GM23338 (cell line): Measurements from ENCODE around the gene MFRP. TPM values are rescaled to one million over a fixed set of nuclear protein-coding genes. Genes with fewer than 3 reads are reported as not detected.

ENCODE experiments used
- ATAC-seq: fragments of 200-7000 bp; cut with Tn5 transposase; 3 replicates; pipeline ENCODE4 v1.9.1; 2020
- DNase-seq: peaks from one replicate; pipeline ENCODE4 v3.0.0-alpha.2; 2015; ENCODE audit warnings: low spot score
- H2AFZ ChIP-seq: fragments of 200-600 bp; sonication (generic); 2 replicates; pipeline ENCODE4 v1.8.0; 2016; ENCODE audit warnings: antibody characterized with exemption, mild to moderate bottlenecking, moderate library complexity
- H3F3A ChIP-seq: fragments of 200-600 bp; sonication (generic); replicated peaks from 2 replicates; pipeline ENCODE4 v1.8.0; 2017; ENCODE audit warnings: antibody characterized with exemption, mixed run types, low read depth
- H3K27ac ChIP-seq: fragments of 200-600 bp; sonication (generic); 2 replicates; pipeline ENCODE4 v1.6.1; 2016; ENCODE audit warnings: low read depth
- H3K27me3 ChIP-seq: fragments of 200-600 bp; sonication (generic); 2 replicates; pipeline ENCODE4 v1.8.0; 2016; ENCODE audit warnings: mild to moderate bottlenecking, mixed run types, moderate library complexity; ENCODE audit not compliant: insufficient read depth
- H3K36me3 ChIP-seq: fragments of 200-600 bp; sonication (generic); 2 replicates; pipeline ENCODE4 v1.8.0; 2016; ENCODE audit warnings: mild to moderate bottlenecking; ENCODE audit not compliant: insufficient read depth
- H3K4me1 ChIP-seq: fragments of 200-600 bp; sonication (generic); 2 replicates; pipeline ENCODE4 v1.8.0; 2016; ENCODE audit warnings: mild to moderate bottlenecking, moderate library complexity; ENCODE audit not compliant: insufficient read depth
- H3K4me2 ChIP-seq: fragments of 200-600 bp; sonication (generic); 2 replicates; pipeline ENCODE4 v1.7.1; 2017; ENCODE audit warnings: mixed run types
- H3K4me3 ChIP-seq: fragments of 200-600 bp; sonication (generic); 2 replicates; pipeline ENCODE4 v1.6.1; 2016; ENCODE audit warnings: mixed run types
- H3K79me2 ChIP-seq: fragments of 200-600 bp; sonication (generic); replicated peaks from 2 replicates; pipeline ENCODE4 v1.8.0; 2017; ENCODE audit warnings: mild to moderate bottlenecking; ENCODE audit not compliant: insufficient read depth
- H3K9me2 ChIP-seq: fragments of 200-600 bp; sonication (generic); 2 replicates; pipeline ENCODE4 v1.8.0; 2017; ENCODE audit not compliant: insufficient read depth
- H4K20me1 ChIP-seq: fragments of 200-600 bp; sonication (generic); replicated peaks from 2 replicates; pipeline ENCODE4 v1.8.0; 2017; ENCODE audit warnings: mild to moderate bottlenecking; ENCODE audit not compliant: insufficient read depth
- H3K27ac Mint-ChIP-seq: 2 replicates; pipeline ENCODE4 v1.8.0; 2020; ENCODE audit warnings: inconsistent platforms, mild to moderate bottlenecking, moderate library complexity, mixed read lengths
- H3K27me3 Mint-ChIP-seq: 3 replicates; pipeline ENCODE4 v1.8.0; 2022; ENCODE audit warnings: low read depth, mild to moderate bottlenecking, moderate library complexity, mixed read lengths, inconsistent platforms; ENCODE audit not compliant: insufficient read depth, poor library complexity
- H3K36me3 Mint-ChIP-seq: 3 replicates; pipeline ENCODE4 v1.8.0; 2021; ENCODE audit warnings: low read depth, mild to moderate bottlenecking, inconsistent platforms, moderate library complexity, mixed read lengths
- H3K4me1 Mint-ChIP-seq: 3 replicates; pipeline ENCODE4 v1.8.0; 2020; ENCODE audit warnings: mild to moderate bottlenecking, inconsistent platforms, mixed read lengths
- H3K4me3 Mint-ChIP-seq: 3 replicates; pipeline ENCODE4 v1.8.0; 2021; ENCODE audit warnings: moderate library complexity, mild to moderate bottlenecking, inconsistent platforms, mixed read lengths
- H3K9me3 Mint-ChIP-seq: 3 replicates; pipeline ENCODE4 v1.8.0; 2020; ENCODE audit warnings: moderate library complexity, mild to moderate bottlenecking, inconsistent platforms, mixed read lengths
- CREB1 ChIP-seq: fragments of 250-450 bp; sonication (Bioruptor Pico); IDR thresholded peaks from 2 replicates; pipeline ENCODE4 v1.5.0; 2020; ENCODE audit warnings: low read depth, mild to moderate bottlenecking, moderate library complexity
- CTCF ChIP-seq, 2 experiments: fragments of 200-600 bp in 1 of 2; sonication (generic) in 1 of 2; conservative IDR thresholded peaks; 2 replicates each; pipeline versions ENCODE4 v1.5.1 to v1.6.1; 2016 to 2017; ENCODE audit warnings: antibody characterized with exemption in 2 of 2, low read depth in 2 of 2, mild to moderate bottlenecking in 2 of 2, moderate library complexity in 1 of 2
- ETS1 ChIP-seq: IDR thresholded peaks from 2 replicates; pipeline ENCODE4 v1.6.1; 2016; ENCODE audit warnings: antibody characterized with exemption
- EZH2 ChIP-seq: fragments of 200-600 bp; sonication (generic); IDR thresholded peaks from one replicate; pipeline ENCODE4 v1.8.0; 2017; ENCODE audit warnings: antibody characterized with exemption, mild to moderate bottlenecking, low read depth; ENCODE audit not compliant: unreplicated experiment
- EZH2phosphoT487 ChIP-seq: fragments of 200-600 bp; sonication (generic); IDR thresholded peaks from one replicate; pipeline ENCODE4 v1.8.1; 2018; ENCODE audit warnings: antibody characterized with exemption; ENCODE audit not compliant: unreplicated experiment
- JUNB ChIP-seq: IDR thresholded peaks from one replicate; pipeline ENCODE4 v1.6.1; 2016; ENCODE audit warnings: antibody characterized with exemption; ENCODE audit not compliant: unreplicated experiment
- NANOG ChIP-seq: IDR thresholded peaks from 2 replicates; pipeline ENCODE4 v1.6.1; 2016; ENCODE audit warnings: antibody characterized with exemption, borderline replicate concordance
- POLR2AphosphoS5 ChIP-seq: IDR thresholded peaks from 2 replicates; pipeline ENCODE4 v1.6.1; 2016; ENCODE audit warnings: antibody characterized with exemption, low read depth
- REST ChIP-seq: IDR thresholded peaks from one replicate; pipeline ENCODE4 v1.6.1; 2018; ENCODE audit warnings: antibody characterized with exemption; ENCODE audit not compliant: unreplicated experiment
- STAT1 ChIP-seq: IDR thresholded peaks from one replicate; pipeline ENCODE4 v1.6.1; 2016; ENCODE audit warnings: antibody characterized with exemption; ENCODE audit not compliant: unreplicated experiment
- ZNF114 ChIP-seq: fragments of 250-450 bp; sonication (Bioruptor Pico); IDR thresholded peaks from 2 replicates; pipeline ENCODE4 v1.5.0; 2020; ENCODE audit warnings: mild to moderate bottlenecking, moderate library complexity
- ZNF331 ChIP-seq: fragments of 250-450 bp; sonication (Bioruptor Pico); IDR thresholded peaks from 2 replicates; pipeline ENCODE4 v1.5.0; 2020; ENCODE audit warnings: low read depth, mild to moderate bottlenecking, moderate library complexity
- polyA plus RNA-seq: library from polyadenylated mRNA; unstranded; fragments of >200 nt; fragmentation: Nextera tagmentation; extraction: Ambion mirVana; gene quantifications from 2 replicates; pipeline ENCODE4 v1.2.1, GENCODE V29; 2016
- total RNA-seq: library from RNA; depleted of rRNA; stranded (reverse); fragments of >200 nt; shearing (Covaris generic); gene quantifications from 2 replicates; pipeline ENCODE4 v1.2.3, GENCODE V29; 2014

MFRP gene
- total and polyA plus RNA-seq, 2 experiments from 2014 or later = 0.03 TPM; not detected in 1

GRCh38 chr11:119342362-119343130 lies 4.0 kb downstream of the MFRP start (continued):
- no peak for TF ChIP-seq CREB1 (CRISPR knock-in tag)
- TF ChIP-seq JUNB = no peak
- no peak for TF ChIP-seq ETS1
- no peak for TF ChIP-seq POLR2AphosphoS5
- TF ChIP-seq STAT1 = no peak
- no peak for TF ChIP-seq EZH2
- no peak for TF ChIP-seq REST
- TF ChIP-seq NANOG = no peak

GRCh38 chr11:119342023-119342300 lies 4.5 kb downstream of the MFRP start:
- Mint-ChIP-seq H3K4me3 (no peak overlapping the region), H3K4me1 (peaks cover 36% of the 10 kb centered on the region), H3K36me3 (peaks cover 4% of the 10 kb centered on the region; the same call in 2 of the 3 replicates), H3K27ac (no peak overlapping the region), H3K9me3 (no peaks in the 10 kb centered on the region), H3K27me3 (peaks cover 45% of the 10 kb centered on the region)
- DNase-seq (no peak), ATAC-seq (no peak)
- peaks cover 13% of the 10 kb centered on the region for H3F3A ChIP-seq
- H4K20me1 ChIP-seq = no peaks in the 10 kb centered on the region
- 0 out of 2 replicates have a peak overlapping the region, but pooled peaks have one; percentile 76 for H3K4me3 ChIP-seq
- H3K9me2 ChIP-seq = no peaks in the 10 kb centered on the region
- no peaks in the 10 kb centered on the region for H3K36me3 ChIP-seq
- peaks cover 48% of the 10 kb centered on the region for H3K27me3 ChIP-seq
- H3K4me2 ChIP-seq = no peak overlapping the region
- H2AFZ ChIP-seq = no peak overlapping the region
- H3K79me2 ChIP-seq = no peaks in the 10 kb centered on the region; the same call in 1 of the 2 replicates
- peaks cover 32% of the 10 kb centered on the region for H3K4me1 ChIP-seq
- H3K27ac ChIP-seq = no peak overlapping the region
- no peak for TF ChIP-seq EZH2
- TF ChIP-seq EZH2phosphoT487 = no peak
- no peak for TF ChIP-seq REST
- TF ChIP-seq ZNF331 (CRISPR knock-in tag) = no peak
- TF ChIP-seq JUNB = no peak
- TF ChIP-seq CTCF (conservative IDR thresholded peaks at IDR 0.05; ENCODE audit: low read depth in 2 of 2) = no peak
- no peak for TF ChIP-seq STAT1
- TF ChIP-seq ZNF114 = no peak
- TF ChIP-seq CREB1 (CRISPR knock-in tag) = no peak
- no peak for TF ChIP-seq ETS1
